BJ (cell line): ENCODE data around the gene POLR1H. TPM values are rescaled to one million over a fixed set of nuclear protein-coding genes. Genes with fewer than 3 reads are reported as not detected.

Experiments
- CTCF ChIA-PET: fragments of 350-600 bp; formaldehyde crosslinking; extraction: SDS; loops from one replicate; lab custom pipeline; 2021; ENCODE audit warnings: antibody characterized with exemption, inconsistent platforms; lab: Yijun Ruan, JAX
- POLR2A ChIA-PET: fragments of 300-600 bp; sonication (Branson Sonifier 250); formaldehyde crosslinking; extraction: SDS; loops from one replicate; lab custom pipeline; 2021; ENCODE audit warnings: antibody characterized with exemption; lab: Charles Lee
- DNase-seq: peaks from one replicate; pipeline ENCODE4 v3.0.0-alpha.2; 2011; ENCODE audit warnings: low read depth
- H3K27me3 ChIP-seq: 2 replicates; pipeline ENCODE4 v1.6.0; 2011; ENCODE audit warnings: low read length; ENCODE audit not compliant: control insufficient read depth, insufficient read depth
- H3K36me3 ChIP-seq: 2 replicates; pipeline ENCODE4 v1.5.1; 2011; ENCODE audit warnings: low read length; ENCODE audit not compliant: control insufficient read depth, insufficient read depth
- H3K4me3 ChIP-seq: 2 replicates; pipeline ENCODE4 v1.5.1; 2011; ENCODE audit warnings: low read depth, mild to moderate bottlenecking, control low read depth, low read length
- CTCF ChIP-seq: IDR thresholded peaks from 2 replicates; pipeline ENCODE4 v1.5.1; 2011; ENCODE audit warnings: low read depth, mild to moderate bottlenecking, control low read depth, inconsistent platforms, low read length, moderate library complexity; ENCODE audit not compliant: insufficient read depth
- polyA plus RNA-seq: library from polyadenylated mRNA; depleted of rRNA; stranded (reverse); fragments of >200 nt; gene quantifications from 2 replicates; pipeline ENCODE4 v1.2.3, GENCODE V29; 2011

The POLR1H gene
- polyA plus RNA-seq, 1 experiment, result 28.6 TPM

GRCh38 chr6:30104661-30105060 is 43.6 kb downstream of the POLR1H start:
- ChIA-PET CTCF (interaction anchor here (0.6 to 7.6 kb wide), 8 partner anchors 12 to 115 kb away, joined by 3 to 199 read pairs (median 8); no protein-coding TSS in a partner anchor), POLR2A (no interaction called here)
- no peak for DNase-seq
- H3K4me3 ChIP-seq, result no peak overlapping the region
- no peak for TF ChIP-seq CTCF
- H3K27me3 ChIP-seq, result peaks cover 30% of the 10 kb centered on the region
- no peaks in the 10 kb centered on the region for H3K36me3 ChIP-seq

GRCh38 chr6:30111266-30111856 is 50.3 kb downstream of the POLR1H start:
- ChIA-PET POLR2A (no interaction called here), CTCF (interaction anchor here (1.1 to 1.5 kb wide), 2 partner anchors 8 to 19 kb away, joined by 4 read pairs; no protein-coding TSS in a partner anchor)
- no peak for TF ChIP-seq CTCF
- peaks cover 18% of the 10 kb centered on the region for H3K27me3 ChIP-seq
- no peak overlapping the region for H3K4me3 ChIP-seq
- no peak for DNase-seq
- no peaks in the 10 kb centered on the region for H3K36me3 ChIP-seq

GRCh38 chr6:30112402-30112994 is 51.4 kb downstream of the POLR1H start:
- POLR2A ChIA-PET, result no interaction called here
- Histone ChIP-seq H3K27me3 (peaks cover 19% of the 10 kb centered on the region), H3K4me3 (no peak overlapping the region), H3K36me3 (no peaks in the 10 kb centered on the region)
- no peak for TF ChIP-seq CTCF
- CTCF ChIA-PET, result interaction anchor here (1.5 kb wide), 1 partner anchor 9 kb away, joined by 4 read pairs; no protein-coding TSS in a partner anchor
- no peak for DNase-seq

- POLR2A ChIA-PET, result no interaction called here
- CTCF ChIA-PET, result interaction anchor here (1.0 kb wide), 1 partner anchor 11 kb away, joined by 3 read pairs; no protein-coding TSS in a partner anchor
- no peak for DNase-seq
- TF ChIP-seq CTCF, result no peak
- no peak within 1 kb of the TSS for H3K4me3 ChIP-seq
- peaks cover 19% of the 10 kb centered on the region for H3K27me3 ChIP-seq
- H3K36me3 ChIP-seq, result no peaks in the 10 kb centered on the region
Measured at GRCh38 chr6:30113003-30113759, 52.1 kb downstream of the POLR1H start, which contains the start of gene TRIM31. Gene TRIM31, minus strand, starts transcription at chr6:30113090. Its CDS starts 285 bp downstream, at chr6:30112805.

GRCh38 chr6:30113841-30114240 is 52.8 kb downstream of the POLR1H start:
- POLR2A ChIA-PET, result interaction anchor here (0.7 kb wide), 1 partner anchor 10 kb away, joined by 3 read pairs; no protein-coding TSS in a partner anchor
- CTCF ChIA-PET, result interaction anchor here (1.0 kb wide), 1 partner anchor 12 kb away, joined by 3 read pairs; no protein-coding TSS in a partner anchor
- no peak for DNase-seq
- no peak for TF ChIP-seq CTCF
- peaks cover 17% of the 10 kb centered on the region for H3K27me3 ChIP-seq
- H3K36me3 ChIP-seq, result no peaks in the 10 kb centered on the region
- H3K4me3 ChIP-seq, result no peak overlapping the region
